A549 (cell line): ENCODE results near the gene CEP112.

Source experiments
- BCL3 ChIP-seq: fragments of >200 bp; sonication (Bioruptor Twin); formaldehyde crosslinking; IDR thresholded peaks from 3 replicates; pipeline ENCODE4 v1.6.1; 2016
- CHD2 ChIP-seq: fragments of 150-350 bp; IDR thresholded peaks from 2 replicates; pipeline ENCODE4 v1.6.1; 2014; ENCODE audit warnings: low read length; ENCODE audit not compliant: partially characterized antibody
- EP300 ChIP-seq, 2 experiments: fragments of >200 bp; sonication (Bioruptor Twin); formaldehyde crosslinking; IDR thresholded peaks; 2 replicates in 1 of 2; 3 replicates in 1 of 2; pipeline ENCODE4 v1.6.1; 2016 to 2017
- NFE2L2 ChIP-seq: fragments of 150-350 bp; conservative IDR thresholded peaks from 2 replicates; pipeline ENCODE4 v1.6.1; 2014; ENCODE audit warnings: low read length
- NR3C1 ChIP-seq: fragments of >200 bp; sonication (Bioruptor Twin); formaldehyde crosslinking; IDR thresholded peaks from 3 replicates; pipeline ENCODE4 v1.6.1; 2017
- PHF8 ChIP-seq: fragments of 200-600 bp; sonication (generic); IDR thresholded peaks from 2 replicates; pipeline ENCODE4 v1.6.1; 2016; ENCODE audit warnings: low read depth, mild to moderate bottlenecking, antibody characterized with exemption, moderate library complexity, borderline replicate concordance
- POLR2A ChIP-seq: IDR thresholded peaks from 2 replicates; pipeline ENCODE4 v1.6.1; 2012; ENCODE audit warnings: mild to moderate bottlenecking, low read length
- RAD21 ChIP-seq, 2 experiments: fragments of >200 bp in 1 of 2; sonication (Bioruptor Twin) in 1 of 2; formaldehyde crosslinking in 1 of 2; IDR thresholded peaks in 1 of 2; conservative IDR thresholded peaks in 1 of 2; 2 replicates in 1 of 2; 3 replicates in 1 of 2; pipeline ENCODE4 v1.6.1; 2012 to 2018; ENCODE audit warnings: inconsistent platforms in 1 of 2
- RFX5 ChIP-seq: fragments of 450-650 bp; IDR thresholded peaks from 2 replicates; pipeline ENCODE4 v1.7.1; 2014; ENCODE audit warnings: antibody characterized with exemption, mild to moderate bottlenecking, moderate library complexity
- TF ChIP-seq, protein P1 (sequence below): fragments of >200 bp; sonication (Bioruptor Twin); formaldehyde crosslinking; IDR thresholded peaks from 3 replicates; pipeline ENCODE4 v1.5.1; 2016
- TF ChIP-seq, protein P2 (sequence below): fragments of 150-350 bp; IDR thresholded peaks from 2 replicates; pipeline ENCODE4 v1.6.1; 2014; ENCODE audit warnings: low read depth, mild to moderate bottlenecking, low read length

- TF ChIP-seq CHD2: no peak
- TF ChIP-seq, protein P1, sequence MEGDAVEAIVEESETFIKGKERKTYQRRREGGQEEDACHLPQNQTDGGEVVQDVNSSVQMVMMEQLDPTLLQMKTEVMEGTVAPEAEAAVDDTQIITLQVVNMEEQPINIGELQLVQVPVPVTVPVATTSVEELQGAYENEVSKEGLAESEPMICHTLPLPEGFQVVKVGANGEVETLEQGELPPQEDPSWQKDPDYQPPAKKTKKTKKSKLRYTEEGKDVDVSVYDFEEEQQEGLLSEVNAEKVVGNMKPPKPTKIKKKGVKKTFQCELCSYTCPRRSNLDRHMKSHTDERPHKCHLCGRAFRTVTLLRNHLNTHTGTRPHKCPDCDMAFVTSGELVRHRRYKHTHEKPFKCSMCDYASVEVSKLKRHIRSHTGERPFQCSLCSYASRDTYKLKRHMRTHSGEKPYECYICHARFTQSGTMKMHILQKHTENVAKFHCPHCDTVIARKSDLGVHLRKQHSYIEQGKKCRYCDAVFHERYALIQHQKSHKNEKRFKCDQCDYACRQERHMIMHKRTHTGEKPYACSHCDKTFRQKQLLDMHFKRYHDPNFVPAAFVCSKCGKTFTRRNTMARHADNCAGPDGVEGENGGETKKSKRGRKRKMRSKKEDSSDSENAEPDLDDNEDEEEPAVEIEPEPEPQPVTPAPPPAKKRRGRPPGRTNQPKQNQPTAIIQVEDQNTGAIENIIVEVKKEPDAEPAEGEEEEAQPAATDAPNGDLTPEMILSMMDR: no peak
- TF ChIP-seq POLR2A: peak; percentile 13; the same call in 1 of the 2 replicates
- TF ChIP-seq, protein P2, sequence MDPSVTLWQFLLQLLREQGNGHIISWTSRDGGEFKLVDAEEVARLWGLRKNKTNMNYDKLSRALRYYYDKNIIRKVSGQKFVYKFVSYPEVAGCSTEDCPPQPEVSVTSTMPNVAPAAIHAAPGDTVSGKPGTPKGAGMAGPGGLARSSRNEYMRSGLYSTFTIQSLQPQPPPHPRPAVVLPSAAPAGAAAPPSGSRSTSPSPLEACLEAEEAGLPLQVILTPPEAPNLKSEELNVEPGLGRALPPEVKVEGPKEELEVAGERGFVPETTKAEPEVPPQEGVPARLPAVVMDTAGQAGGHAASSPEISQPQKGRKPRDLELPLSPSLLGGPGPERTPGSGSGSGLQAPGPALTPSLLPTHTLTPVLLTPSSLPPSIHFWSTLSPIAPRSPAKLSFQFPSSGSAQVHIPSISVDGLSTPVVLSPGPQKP: no peak
- TF ChIP-seq NFE2L2: no peak
- TF ChIP-seq PHF8: peak; percentile 88
- TF ChIP-seq RFX5: peak; percentile 86
- no peak for TF ChIP-seq NR3C1
- TF ChIP-seq BCL3: no peak
- no peak for TF ChIP-seq EP300 (IDR thresholded peaks at IDR 0.05)
- no peak for TF ChIP-seq RAD21 (conservative IDR thresholded peaks at IDR 0.05 in 1 of 2, IDR thresholded peaks at IDR 0.05 in 1 of 2)
Observed at GRCh38 chr17:66191593-66192377, at the start of gene CEP112.
